ENCODE data around the gene PRLR. TPM values are rescaled to one million over a fixed set of nuclear protein-coding genes. Genes with fewer than 3 reads are reported as not detected.

Gene PRLR
- total RNA-seq, 1 experiment from 2014 or later, result 0.59 TPM

- CTCF ChIA-PET, result no interaction called here
Observed at GRCh38 chr5:35201291-35201690, 29.0 kb downstream of the PRLR start.

GRCh38 chr5:35199886-35200285 lies 30.4 kb downstream of the PRLR start:
- H3K27ac Mint-ChIP-seq (ENCODE audit: unreplicated experiment), result no peak overlapping the region
- CTCF ChIA-PET, result no interaction called here
- H3K36me3 Mint-ChIP-seq (ENCODE audit: insufficient read depth, unreplicated experiment), result no peaks in the 10 kb centered on the region
- H3K4me3 Mint-ChIP-seq (ENCODE audit: low read depth, unreplicated experiment), result no peak overlapping the region
- no peak for DNase-seq
- intact Hi-C loops (cut with micrococcal nuclease; ENCODE audit: unreplicated experiment), result loop anchor here (10.0 kb wide), 1 partner anchor 245 kb away; no protein-coding TSS in a partner anchor
- H3K9me3 Mint-ChIP-seq (ENCODE audit: low read depth, unreplicated experiment), result no peaks in the 10 kb centered on the region
- TF ChIP-seq, protein P1, sequence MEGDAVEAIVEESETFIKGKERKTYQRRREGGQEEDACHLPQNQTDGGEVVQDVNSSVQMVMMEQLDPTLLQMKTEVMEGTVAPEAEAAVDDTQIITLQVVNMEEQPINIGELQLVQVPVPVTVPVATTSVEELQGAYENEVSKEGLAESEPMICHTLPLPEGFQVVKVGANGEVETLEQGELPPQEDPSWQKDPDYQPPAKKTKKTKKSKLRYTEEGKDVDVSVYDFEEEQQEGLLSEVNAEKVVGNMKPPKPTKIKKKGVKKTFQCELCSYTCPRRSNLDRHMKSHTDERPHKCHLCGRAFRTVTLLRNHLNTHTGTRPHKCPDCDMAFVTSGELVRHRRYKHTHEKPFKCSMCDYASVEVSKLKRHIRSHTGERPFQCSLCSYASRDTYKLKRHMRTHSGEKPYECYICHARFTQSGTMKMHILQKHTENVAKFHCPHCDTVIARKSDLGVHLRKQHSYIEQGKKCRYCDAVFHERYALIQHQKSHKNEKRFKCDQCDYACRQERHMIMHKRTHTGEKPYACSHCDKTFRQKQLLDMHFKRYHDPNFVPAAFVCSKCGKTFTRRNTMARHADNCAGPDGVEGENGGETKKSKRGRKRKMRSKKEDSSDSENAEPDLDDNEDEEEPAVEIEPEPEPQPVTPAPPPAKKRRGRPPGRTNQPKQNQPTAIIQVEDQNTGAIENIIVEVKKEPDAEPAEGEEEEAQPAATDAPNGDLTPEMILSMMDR (IDR thresholded peaks at IDR 0.05; ENCODE audit: unreplicated experiment), result no peak
- BruUV-seq (replicated peaks), result no TSS peak
- H3K4me1 Mint-ChIP-seq (ENCODE audit: low read depth, unreplicated experiment), result no peaks in the 10 kb centered on the region
- H3K27me3 Mint-ChIP-seq (ENCODE audit: unreplicated experiment), result peaks cover 47% of the 10 kb centered on the region

More at GRCh38 chr5:35201291-35201690, 29.0 kb downstream of the PRLR start:
- BruUV-seq (replicated peaks), result no TSS peak
- Mint-ChIP-seq H3K4me3 (ENCODE audit: low read depth, unreplicated experiment) (no peak overlapping the region), H3K9me3 (ENCODE audit: low read depth, unreplicated experiment) (no peaks in the 10 kb centered on the region), H3K4me1 (ENCODE audit: low read depth, unreplicated experiment) (no peaks in the 10 kb centered on the region), H3K36me3 (ENCODE audit: insufficient read depth, unreplicated experiment) (no peaks in the 10 kb centered on the region), H3K27ac (ENCODE audit: unreplicated experiment) (no peak overlapping the region), H3K27me3 (ENCODE audit: unreplicated experiment) (peaks cover 33% of the 10 kb centered on the region)
- TF ChIP-seq, protein P1 (IDR thresholded peaks at IDR 0.05; ENCODE audit: unreplicated experiment), result no peak
- DNase-seq, result no peak
- intact Hi-C loops (cut with micrococcal nuclease; ENCODE audit: unreplicated experiment), result loop anchor here (10.0 kb wide), 1 partner anchor 246 kb away; no protein-coding TSS in a partner anchor

DNA sequence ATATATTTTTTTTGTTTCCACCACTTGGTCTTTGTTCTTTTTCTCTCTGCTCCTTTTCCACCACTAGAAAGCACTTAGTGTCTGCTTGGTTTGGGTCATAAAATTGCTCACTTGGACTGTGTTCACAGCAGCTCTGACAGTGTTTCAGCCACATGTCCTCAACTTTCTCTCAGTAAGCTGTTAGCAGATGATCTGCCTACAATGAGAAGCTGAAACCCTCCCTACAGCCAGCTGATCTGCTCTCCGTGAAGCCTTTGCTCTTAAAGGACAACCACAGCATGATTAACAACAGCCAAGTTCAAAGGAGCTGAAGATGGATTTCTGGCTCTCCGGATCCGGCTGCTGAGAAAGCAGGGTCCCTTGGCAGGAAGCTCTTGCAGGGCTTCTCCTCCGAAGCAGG lies 31.6 kb downstream of the PRLR start:
- DNase-seq, result no peak
- BruUV-seq (replicated peaks), result no TSS peak
- H3K9me3 Mint-ChIP-seq (ENCODE audit: low read depth, unreplicated experiment), result no peaks in the 10 kb centered on the region
- H3K36me3 Mint-ChIP-seq (ENCODE audit: insufficient read depth, unreplicated experiment), result no peaks in the 10 kb centered on the region
- H3K27ac Mint-ChIP-seq (ENCODE audit: unreplicated experiment), result no peak overlapping the region
- CTCF ChIA-PET, result no interaction called here
- H3K27me3 Mint-ChIP-seq (ENCODE audit: unreplicated experiment), result peaks cover 48% of the 10 kb centered on the region
- TF ChIP-seq, protein P1 (IDR thresholded peaks at IDR 0.05; ENCODE audit: unreplicated experiment), result no peak
- H3K4me3 Mint-ChIP-seq (ENCODE audit: low read depth, unreplicated experiment), result no peak overlapping the region
- H3K4me1 Mint-ChIP-seq (ENCODE audit: low read depth, unreplicated experiment), result no peaks in the 10 kb centered on the region
- intact Hi-C loops (cut with micrococcal nuclease; ENCODE audit: unreplicated experiment), result no loop called here

GRCh38 chr5:35198075-35198474 lies 32.2 kb downstream of the PRLR start:
- Mint-ChIP-seq H3K27me3 (ENCODE audit: unreplicated experiment) (peaks cover 48% of the 10 kb centered on the region), H3K4me1 (ENCODE audit: low read depth, unreplicated experiment) (no peaks in the 10 kb centered on the region), H3K27ac (ENCODE audit: unreplicated experiment) (no peak overlapping the region), H3K4me3 (ENCODE audit: low read depth, unreplicated experiment) (no peak overlapping the region), H3K9me3 (ENCODE audit: low read depth, unreplicated experiment) (no peaks in the 10 kb centered on the region), H3K36me3 (ENCODE audit: insufficient read depth, unreplicated experiment) (no peaks in the 10 kb centered on the region)
- no TSS peak for BruUV-seq (replicated peaks)
- DNase-seq, result no peak
- intact Hi-C loops (cut with micrococcal nuclease; ENCODE audit: unreplicated experiment), result no loop called here
- TF ChIP-seq, protein P1 (IDR thresholded peaks at IDR 0.05; ENCODE audit: unreplicated experiment), result no peak
- CTCF ChIA-PET, result no interaction called here

All from Calu3 (cell line).